GM12801 (cell line): ENCODE results near the gene H1-8.

Experiments
- TF ChIP-seq, protein P1 (sequence below): IDR thresholded peaks from one replicate; pipeline ENCODE4 v1.5.1; 2011; ENCODE audit warnings: control low read depth; ENCODE audit not compliant: insufficient read length; ENCODE audit errors: extremely low read depth

The H1-8 gene

DNA sequence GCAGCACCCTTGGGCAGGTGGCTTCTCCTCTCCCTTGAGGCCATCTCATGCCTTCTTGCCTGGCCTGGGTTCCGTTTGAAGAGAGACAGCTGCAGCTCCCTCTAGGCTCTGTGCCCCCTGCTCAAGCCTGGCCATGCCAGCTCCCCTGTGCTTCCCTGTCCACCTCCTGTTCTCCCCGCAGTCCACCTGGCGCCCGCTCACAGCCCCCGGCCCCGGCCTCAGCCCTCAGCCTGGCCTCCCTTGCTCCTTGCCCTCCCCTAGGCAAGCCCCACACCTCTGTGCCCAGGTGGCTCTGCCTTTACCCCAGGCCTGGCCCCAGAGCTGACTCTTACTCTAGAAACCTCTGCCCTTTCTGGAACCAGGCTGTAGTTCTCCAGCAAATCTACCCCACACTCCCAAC lies 28.4 kb upstream of the H1-8 start:
- TF ChIP-seq, protein P1, sequence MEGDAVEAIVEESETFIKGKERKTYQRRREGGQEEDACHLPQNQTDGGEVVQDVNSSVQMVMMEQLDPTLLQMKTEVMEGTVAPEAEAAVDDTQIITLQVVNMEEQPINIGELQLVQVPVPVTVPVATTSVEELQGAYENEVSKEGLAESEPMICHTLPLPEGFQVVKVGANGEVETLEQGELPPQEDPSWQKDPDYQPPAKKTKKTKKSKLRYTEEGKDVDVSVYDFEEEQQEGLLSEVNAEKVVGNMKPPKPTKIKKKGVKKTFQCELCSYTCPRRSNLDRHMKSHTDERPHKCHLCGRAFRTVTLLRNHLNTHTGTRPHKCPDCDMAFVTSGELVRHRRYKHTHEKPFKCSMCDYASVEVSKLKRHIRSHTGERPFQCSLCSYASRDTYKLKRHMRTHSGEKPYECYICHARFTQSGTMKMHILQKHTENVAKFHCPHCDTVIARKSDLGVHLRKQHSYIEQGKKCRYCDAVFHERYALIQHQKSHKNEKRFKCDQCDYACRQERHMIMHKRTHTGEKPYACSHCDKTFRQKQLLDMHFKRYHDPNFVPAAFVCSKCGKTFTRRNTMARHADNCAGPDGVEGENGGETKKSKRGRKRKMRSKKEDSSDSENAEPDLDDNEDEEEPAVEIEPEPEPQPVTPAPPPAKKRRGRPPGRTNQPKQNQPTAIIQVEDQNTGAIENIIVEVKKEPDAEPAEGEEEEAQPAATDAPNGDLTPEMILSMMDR, result no peak

DNA sequence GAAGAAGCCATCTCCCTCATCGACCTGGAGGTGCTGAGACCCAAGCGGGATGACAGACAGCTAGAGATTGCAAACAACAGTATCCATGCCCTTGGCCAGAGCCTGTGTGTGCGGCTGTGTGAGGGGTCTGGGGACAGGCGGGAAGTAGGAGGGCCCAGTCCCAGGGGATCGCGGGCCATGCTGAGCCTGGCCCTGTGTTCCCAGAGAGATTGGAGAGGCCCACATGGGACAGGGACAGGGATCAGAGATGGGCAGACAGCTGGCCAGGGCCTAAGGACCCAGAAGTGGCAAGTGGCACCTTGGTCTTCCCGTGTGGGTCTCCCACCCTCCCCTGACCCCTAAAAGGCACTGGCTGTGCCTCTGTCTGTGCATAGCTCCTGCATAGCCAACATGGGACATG lies 25.5 kb upstream of the H1-8 start:
- TF ChIP-seq, protein P1, result no peak

- TF ChIP-seq, protein P1, result no peak
These were observed 24.9 kb upstream of the H1-8 start for GRCh38 chr3:129518038-129518561.

DNA sequence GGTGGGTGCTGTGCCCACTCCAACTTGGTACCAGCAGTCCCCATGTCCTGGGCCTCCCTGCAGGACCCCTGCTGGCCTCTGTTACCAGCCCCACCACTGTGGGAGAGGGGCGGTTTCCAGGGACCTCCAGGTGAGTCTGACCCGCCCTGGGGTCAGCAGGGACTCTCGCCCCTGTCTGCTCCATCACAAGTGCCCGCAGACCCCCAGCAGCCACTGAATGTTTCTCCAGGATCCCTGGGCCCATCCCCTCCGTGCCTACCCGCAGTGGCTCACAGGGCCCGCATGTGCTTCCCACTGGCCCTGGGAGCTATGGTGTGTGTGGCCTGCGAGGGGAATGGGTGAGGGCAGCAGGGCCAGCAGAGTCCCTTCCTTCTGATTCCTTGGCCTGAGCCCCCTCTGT lies 24.4 kb upstream of the H1-8 start:
- TF ChIP-seq, protein P1, result no peak

- TF ChIP-seq, protein P1, result no peak
These were observed 23.5 kb upstream of the H1-8 start for GRCh38 chr3:129519449-129519848.

DNA sequence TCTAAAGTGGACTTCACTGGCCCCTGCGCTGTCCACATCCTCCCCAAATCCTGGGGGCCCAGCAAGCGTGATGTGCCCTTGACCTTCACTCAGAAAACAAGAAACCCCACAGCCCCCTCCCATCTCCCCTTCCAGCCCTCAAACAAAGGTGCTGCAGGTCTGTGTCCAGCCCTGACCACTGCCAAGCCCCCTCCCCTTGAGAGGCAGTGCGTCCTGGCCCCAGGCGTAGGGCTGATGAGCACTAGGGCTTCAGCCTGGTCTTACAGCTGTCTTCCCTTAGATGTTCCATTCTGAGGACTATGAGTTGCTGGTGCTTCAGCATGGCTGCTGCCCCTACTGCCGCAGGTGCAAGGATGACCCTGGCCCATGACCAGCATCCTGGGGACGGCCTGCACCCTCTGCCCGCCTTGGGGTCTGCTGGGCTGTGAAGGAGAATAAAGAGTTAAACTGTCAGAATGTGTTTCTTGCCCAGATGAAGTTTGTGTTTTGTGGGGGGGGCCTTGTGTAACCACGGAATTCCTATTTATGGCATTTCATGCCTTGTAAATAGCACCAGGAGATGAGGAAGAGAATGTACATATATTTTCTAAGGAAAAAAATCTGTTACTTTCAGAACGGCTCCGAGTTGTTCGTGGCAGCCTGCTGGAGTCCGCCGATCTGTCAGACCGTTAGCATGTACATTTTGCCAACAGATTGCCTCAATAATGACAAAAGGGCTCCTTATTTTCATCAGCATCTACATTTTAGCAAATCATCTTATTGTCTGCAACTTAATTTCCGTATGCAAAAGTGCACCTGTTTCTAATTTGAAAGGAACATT lies 22.9 kb upstream of the H1-8 start:
- TF ChIP-seq, protein P1, result no peak

DNA sequence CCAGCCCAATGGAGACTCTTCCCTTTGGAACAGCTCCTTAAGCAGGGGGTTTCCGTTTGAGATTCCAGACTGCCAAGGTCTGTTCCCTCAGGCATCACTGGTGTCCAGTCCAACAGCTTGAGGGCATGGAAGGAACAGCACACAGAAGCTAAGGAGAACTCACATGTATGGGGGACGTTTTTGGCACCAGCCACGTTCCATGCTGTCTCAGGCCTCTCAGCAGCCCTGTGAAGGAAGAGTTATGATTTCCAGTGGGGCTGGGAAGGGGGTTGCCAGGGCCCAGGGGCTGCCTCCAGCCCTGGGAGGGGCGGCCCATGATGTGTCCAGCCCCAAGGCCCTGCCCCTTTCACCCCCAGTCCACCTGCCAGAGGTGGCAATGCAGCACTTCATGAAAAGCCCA lies 22.0 kb upstream of the H1-8 start:
- TF ChIP-seq, protein P1, result no peak
